Measurements from ENCODE around the gene DNAJC1.

Gene DNAJC1

GRCh38 chr10:21924511-21924910, 79.0 kb downstream of the DNAJC1 start:
- no peak for TF ChIP-seq CTCF (IDR thresholded peaks at IDR 0.05; ENCODE audit: control insufficient read depth, insufficient read depth, low read depth, low read length, missing control alignments)
- H3K4me3 ChIP-seq (ENCODE audit: control insufficient read depth, low read depth, low read length), result no peak overlapping the region
- DNase-seq (ENCODE audit: low read depth), result no peak

GRCh38 chr10:21920633-21921032, 82.9 kb downstream of the DNAJC1 start:
- no peak for DNase-seq (ENCODE audit: low read depth)
- TF ChIP-seq CTCF (IDR thresholded peaks at IDR 0.05; ENCODE audit: control insufficient read depth, insufficient read depth, low read depth, low read length, missing control alignments), result no peak
- no peak overlapping the region for H3K4me3 ChIP-seq (ENCODE audit: control insufficient read depth, low read depth, low read length)

- no peak overlapping the region for H3K4me3 ChIP-seq (ENCODE audit: control insufficient read depth, low read depth, low read length)
- no peak for DNase-seq (ENCODE audit: low read depth)
- no peak for TF ChIP-seq CTCF (IDR thresholded peaks at IDR 0.05; ENCODE audit: control insufficient read depth, insufficient read depth, low read depth, low read length, missing control alignments)
Observed at GRCh38 chr10:21919906-21920305, 83.6 kb downstream of the DNAJC1 start.

GRCh38 chr10:21919117-21919516, 84.4 kb downstream of the DNAJC1 start:
- H3K4me3 ChIP-seq (ENCODE audit: control insufficient read depth, low read depth, low read length), result no peak overlapping the region
- no peak for DNase-seq (ENCODE audit: low read depth)
- no peak for TF ChIP-seq CTCF (IDR thresholded peaks at IDR 0.05; ENCODE audit: control insufficient read depth, insufficient read depth, low read depth, low read length, missing control alignments)

GRCh38 chr10:21912625-21913024, 90.9 kb downstream of the DNAJC1 start:
- H3K4me3 ChIP-seq (ENCODE audit: control insufficient read depth, low read depth, low read length), result no peak overlapping the region
- no peak for TF ChIP-seq CTCF (IDR thresholded peaks at IDR 0.05; ENCODE audit: control insufficient read depth, insufficient read depth, low read depth, low read length, missing control alignments)
- no peak for DNase-seq (ENCODE audit: low read depth)

- no peak overlapping the region for H3K4me3 ChIP-seq (ENCODE audit: control insufficient read depth, low read depth, low read length)
- TF ChIP-seq CTCF (IDR thresholded peaks at IDR 0.05; ENCODE audit: control insufficient read depth, insufficient read depth, low read depth, low read length, missing control alignments), result no peak
- DNase-seq (ENCODE audit: low read depth), result no peak
Observed at GRCh38 chr10:21910798-21911197, 92.7 kb downstream of the DNAJC1 start.

GRCh38 chr10:21907436-21907835, 96.1 kb downstream of the DNAJC1 start:
- no peak for TF ChIP-seq CTCF (IDR thresholded peaks at IDR 0.05; ENCODE audit: control insufficient read depth, insufficient read depth, low read depth, low read length, missing control alignments)

More at GRCh38 chr10:21907436-21907835, 96.1 kb downstream of the DNAJC1 start:
- DNase-seq (ENCODE audit: low read depth), result no peak
- H3K4me3 ChIP-seq (ENCODE audit: control insufficient read depth, low read depth, low read length), result no peak overlapping the region

Measured in AG09309 (cell line).